NCI-H128 (cell line): Measurements from ENCODE around the gene BRF1.

ENCODE experiments used
- DNase-seq: peaks from one replicate; lab custom pipeline; 2025; ENCODE audit not compliant: unreplicated experiment; lab: John Stamatoyannopoulos, UW

The BRF1 gene

GRCh38 chr14:105229099-105229655 is 71.6 kb downstream of the BRF1 start:
- no peak for DNase-seq

DNA sequence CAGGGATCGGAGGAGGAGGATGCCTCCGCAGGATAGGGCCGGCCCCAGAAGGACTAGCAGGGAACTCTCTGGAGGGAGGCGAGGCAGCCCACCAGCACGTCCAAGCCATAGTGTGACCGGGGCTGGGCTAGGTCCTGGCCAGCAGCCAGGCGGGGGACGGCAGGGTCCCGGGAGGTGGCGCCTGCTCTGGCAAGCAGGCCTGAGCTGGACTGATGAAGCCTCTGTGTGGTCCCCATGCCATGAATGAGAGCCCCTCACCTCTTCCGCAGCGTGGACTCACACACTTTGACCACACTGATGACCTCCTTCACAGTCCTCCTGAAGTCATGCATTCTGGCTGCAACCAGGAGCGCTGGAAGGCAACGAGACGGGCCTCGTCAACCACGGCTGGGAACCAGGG is 72.2 kb downstream of the BRF1 start:
- no peak for DNase-seq

GRCh38 chr14:105227346-105227745 is 73.5 kb downstream of the BRF1 start:
- DNase-seq = no peak

GRCh38 chr14:105226198-105226597 is 74.6 kb downstream of the BRF1 start:
- DNase-seq = no peak

- no peak for DNase-seq
Observed at GRCh38 chr14:105224845-105225570, 75.8 kb downstream of the BRF1 start.

DNA sequence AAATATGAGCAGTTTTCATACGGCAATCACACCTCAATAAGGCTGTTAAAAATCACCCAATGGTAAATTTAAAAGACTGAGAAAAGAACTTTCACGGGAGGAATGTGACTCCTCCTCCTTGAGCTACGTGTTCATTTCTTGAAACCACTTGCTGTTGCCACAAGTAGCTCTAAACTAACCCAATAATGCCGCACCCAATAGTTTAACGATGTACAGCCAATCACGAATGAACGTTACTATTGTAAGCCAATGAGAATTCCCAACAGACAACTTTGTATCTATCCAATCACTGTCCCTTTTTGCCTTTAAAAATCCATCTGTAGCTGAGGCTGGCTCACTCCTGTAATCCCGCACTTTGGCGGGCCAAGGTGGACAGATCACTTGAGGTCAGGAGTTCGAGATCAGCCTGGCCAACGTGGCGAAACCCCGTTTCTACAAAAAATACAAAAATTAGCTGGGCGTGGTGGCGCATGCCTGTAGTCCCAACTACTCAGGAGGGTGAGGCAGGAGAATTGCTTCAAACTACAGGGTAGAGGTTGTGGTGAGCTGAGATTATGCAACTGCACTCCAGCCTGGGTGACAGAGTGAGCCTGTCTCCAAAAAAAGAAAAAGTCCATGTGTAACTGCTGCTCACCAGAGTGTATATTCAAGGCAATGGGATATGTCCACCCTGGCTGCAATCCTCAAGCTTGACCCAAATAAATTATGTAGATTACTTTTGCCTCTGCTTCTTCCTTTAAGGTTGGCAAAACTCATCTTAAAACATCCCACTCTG is 76.8 kb downstream of the BRF1 start:
- DNase-seq = no peak

GRCh38 chr14:105223260-105223659 is 77.5 kb downstream of the BRF1 start:
- DNase-seq = no peak

DNA sequence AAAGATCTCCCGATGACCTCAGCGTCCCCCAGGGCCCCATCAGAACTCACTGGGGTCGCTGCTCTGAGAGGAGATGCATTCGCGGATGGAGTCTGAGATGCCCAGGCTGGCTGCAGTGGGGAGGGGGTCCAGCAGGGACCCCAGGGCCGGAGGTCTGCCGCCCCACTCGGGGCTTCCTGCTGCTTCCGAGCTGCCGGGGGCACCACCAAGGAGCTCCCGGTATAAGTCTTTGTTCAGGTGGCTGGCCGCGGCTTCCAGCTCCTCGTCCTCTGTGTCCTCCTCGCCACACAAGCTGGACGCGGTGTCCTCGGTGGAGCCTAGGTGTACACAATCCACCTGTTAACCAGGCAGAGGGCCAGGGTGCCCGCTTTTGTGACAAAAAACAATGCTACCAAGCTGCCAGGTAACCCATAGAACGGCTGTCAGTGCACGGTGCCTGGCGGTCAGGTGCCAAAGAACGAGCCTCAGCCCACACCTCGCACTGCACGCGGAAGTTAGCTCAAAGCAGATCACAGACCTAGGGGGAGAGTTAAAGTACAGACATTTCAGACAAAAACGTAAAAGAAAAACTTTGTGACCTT is 79.1 kb downstream of the BRF1 start:
- DNase-seq = no peak

DNA sequence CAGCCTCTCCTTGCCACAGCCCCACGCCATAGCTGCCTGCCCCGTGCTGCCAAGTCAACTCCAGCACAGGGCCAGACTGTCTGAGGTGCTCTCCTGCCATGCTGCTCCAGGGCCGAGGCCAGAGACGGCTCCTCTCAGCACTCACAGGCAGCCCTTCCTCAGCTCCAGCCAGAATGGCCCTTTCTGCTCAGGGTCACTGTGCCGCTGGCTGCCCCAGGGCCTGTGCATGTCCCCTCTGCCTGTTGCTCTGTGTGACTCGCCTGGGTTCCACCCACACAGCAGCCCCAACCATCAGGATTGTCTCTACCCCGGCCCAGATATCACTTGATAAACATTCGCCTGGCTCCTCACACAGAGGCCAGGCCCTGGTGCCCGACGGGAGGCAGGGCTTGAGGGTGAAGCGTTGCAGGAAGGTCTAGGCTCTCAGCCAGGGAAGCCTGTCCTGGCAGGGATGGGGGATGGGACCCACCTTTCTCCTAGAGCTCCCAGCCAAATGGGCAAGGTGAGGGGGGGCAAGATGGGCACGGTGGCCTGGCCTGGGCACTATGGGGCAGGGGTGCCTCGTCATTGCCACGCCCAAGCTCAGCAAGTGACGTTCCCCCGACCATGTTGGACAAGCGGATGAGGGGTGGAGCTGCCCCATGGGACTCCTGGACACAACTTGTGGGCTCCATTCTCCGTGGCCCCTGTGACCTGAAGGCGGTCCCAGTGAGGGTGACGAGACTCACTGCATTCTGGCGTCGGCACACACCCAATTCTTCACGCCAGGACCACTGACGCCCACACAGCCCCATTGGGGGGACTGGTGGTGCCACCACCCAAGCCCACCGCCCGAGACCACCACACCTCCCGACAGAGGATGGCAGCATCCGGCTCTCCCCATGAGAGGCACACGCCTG is 79.9 kb downstream of the BRF1 start:
- DNase-seq = no peak

- DNase-seq = no peak
Observed at GRCh38 chr14:105219753-105220152, 81.0 kb downstream of the BRF1 start.

DNA sequence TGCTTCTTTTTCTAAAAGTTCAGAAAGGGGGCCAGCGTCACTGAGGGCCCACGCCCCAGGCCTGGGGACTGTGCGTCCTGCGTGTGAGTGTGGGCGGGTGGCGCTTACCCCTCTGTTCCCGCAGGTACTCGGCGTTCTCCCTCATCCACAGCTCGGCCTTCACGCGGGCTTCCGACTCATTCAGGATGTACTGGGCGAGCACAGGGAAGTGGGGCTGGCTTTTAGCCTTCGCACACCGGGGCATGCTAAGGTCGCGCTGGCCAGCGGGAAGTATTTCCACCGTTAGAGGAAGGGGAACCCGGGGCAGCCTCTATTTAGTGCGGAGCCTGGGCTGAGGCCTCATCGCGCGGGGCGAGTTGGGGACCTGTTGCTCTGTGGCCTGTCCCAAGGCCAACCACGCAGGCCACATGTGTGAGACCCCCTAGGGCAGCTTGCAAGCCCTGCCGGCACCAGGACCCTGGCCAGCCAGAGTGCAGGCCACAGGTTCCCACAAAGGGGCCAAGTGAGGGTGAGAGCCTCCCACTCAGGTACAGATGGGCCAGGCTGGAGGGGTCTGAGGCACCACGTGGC is 81.7 kb downstream of the BRF1 start:
- DNase-seq = no peak

GRCh38 chr14:105218611-105219010 is 82.2 kb downstream of the BRF1 start:
- DNase-seq = no peak

GRCh38 chr14:105217774-105218173 is 83.0 kb downstream of the BRF1 start:
- DNase-seq = no peak

- no peak for DNase-seq
Observed at GRCh38 chr14:105216490-105217247, 84.1 kb downstream of the BRF1 start.

- DNase-seq = no peak
Observed at GRCh38 chr14:105215602-105216001, 85.2 kb downstream of the BRF1 start.

- DNase-seq = no peak
Observed at GRCh38 chr14:105214324-105214915, 86.4 kb downstream of the BRF1 start.

DNA sequence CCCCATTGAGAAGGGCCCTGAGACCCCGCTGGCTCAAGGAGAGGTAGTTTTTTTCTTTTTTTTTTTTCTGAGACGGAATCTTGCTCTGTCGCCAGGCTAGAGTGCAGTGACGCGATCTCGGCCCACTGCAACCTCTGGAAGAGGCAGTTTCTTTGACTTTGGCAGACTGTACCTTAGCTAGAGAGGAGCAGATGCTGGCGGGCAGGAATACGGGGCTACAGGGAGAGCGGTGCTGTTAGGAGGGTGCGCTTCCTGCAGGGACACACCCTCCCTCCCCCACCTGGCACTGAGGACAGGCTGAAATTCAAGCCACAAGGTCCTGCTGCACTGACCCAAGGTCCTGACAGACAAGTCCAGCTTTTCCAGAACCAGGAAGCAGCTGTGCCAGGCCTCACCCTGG is 87.4 kb downstream of the BRF1 start:
- DNase-seq = no peak

- no peak for DNase-seq
Observed at GRCh38 chr14:105212541-105213300, 88.1 kb downstream of the BRF1 start.

DNA sequence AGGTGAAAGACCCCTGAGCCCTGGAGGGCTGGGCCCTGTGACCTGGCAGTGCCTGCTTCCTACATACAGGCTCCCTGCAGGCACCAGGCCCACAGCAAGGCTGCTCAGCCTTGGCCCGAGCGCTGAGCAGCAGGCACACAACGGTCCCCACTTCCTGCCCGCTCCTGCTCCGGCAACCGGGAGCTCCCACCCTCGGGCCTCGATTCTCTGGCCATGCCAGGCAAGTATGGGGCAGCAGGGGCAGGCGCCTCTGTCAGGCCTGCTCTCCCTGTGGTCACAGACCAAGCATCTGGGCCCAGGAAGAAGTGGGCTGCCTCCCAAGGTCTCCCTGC is 89.1 kb downstream of the BRF1 start:
- no peak for DNase-seq
